ENCODE results near the gene ABCB9. TPM values are rescaled to one million over a fixed set of nuclear protein-coding genes. Genes with fewer than 3 reads are reported as not detected.
A peak's percentile ranks its signal among the peaks of the same experiment; 100 is the strongest.

ABCB9 gene
- total and polyA plus RNA-seq, 2 of the 8 experiments (the other 6 are each of a cell fraction or from before 2014, with no cell fraction given) = 3.8 to 8.0 TPM

DNA sequence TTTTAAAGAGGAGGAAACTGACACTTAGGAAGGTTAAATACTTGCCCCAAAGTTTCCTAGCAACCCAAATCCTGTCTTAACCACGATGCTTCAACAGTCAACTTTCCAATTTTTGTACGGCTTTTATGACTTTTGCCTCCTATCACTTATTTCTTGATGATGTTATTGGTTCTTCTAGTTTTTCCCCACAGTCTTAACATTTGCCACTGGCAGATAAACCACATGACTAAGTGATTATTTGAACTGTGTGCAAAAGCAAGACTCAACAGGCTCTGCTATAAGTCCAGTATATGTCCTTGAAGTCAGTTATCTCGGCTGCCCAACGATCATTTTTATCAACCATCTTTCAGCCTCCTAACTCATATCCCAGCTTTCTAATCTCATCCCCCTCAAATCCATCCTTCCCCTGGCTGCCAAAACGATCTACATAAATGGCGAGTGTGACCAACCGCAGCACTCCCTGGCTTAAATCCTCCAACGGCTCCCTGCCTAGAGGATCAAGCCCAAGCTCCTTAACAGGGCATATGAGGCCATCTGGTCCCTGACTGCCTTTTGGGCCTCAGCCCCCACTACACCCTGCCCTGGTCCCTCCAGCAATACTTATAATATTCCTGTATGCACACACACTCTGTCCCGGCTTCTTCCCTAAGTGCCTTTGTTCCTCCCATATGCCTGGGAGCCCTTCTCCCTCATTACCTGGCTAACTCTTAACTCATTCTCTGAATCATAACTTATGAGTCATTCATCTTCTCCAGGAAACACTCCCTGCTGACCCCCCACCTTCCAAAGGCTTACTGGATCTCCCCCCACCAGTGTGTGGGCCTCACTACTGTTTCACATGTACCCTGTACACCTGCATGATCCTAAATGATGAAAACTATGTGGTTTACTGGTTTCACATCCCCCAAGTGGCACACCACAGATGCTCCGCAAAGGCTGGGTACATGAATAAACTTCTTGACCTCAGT is 79.1 kb downstream of the ABCB9 start:
- Histone ChIP-seq H3K14ac (ENCODE audit: insufficient read length) (no peak overlapping the region), H3K4me2 (ENCODE audit: insufficient read depth in 1 of 2, low read depth in 2 of 2, low read length in 2 of 2) (no peak overlapping the region; a peak in 1 of 4 replicates), H3K56ac (replicated peaks; ENCODE audit: insufficient read length, low read depth, low read length) (no peak overlapping the region), H3K4ac (replicated peaks; ENCODE audit: insufficient read length, low read depth, low read length) (no peak overlapping the region), H3K4me3 (ENCODE audit: extremely low read depth in 1 of 4, insufficient read depth in 2 of 4, low read depth in 3 of 4, low read length in 4 of 4) (no peak overlapping the region), H2AFZ (ENCODE audit: low read length) (no peak overlapping the region), H3K27me3 (replicated peaks in 1 of 4; ENCODE audit: control insufficient read depth in 3 of 4, extremely low read depth in 1 of 4, insufficient read depth in 3 of 4, low read length in 3 of 4) (peaks cover 0 to 3% (median 0%) of the 10 kb centered on the region in 4 experiments; a peak in 3 of 7 replicates), H4K5ac (ENCODE audit: insufficient read length, low read depth, low read length) (no peak overlapping the region), H3K27ac (ENCODE audit: low read depth, low read length) (no peak overlapping the region), H3K36me3 (ENCODE audit: control insufficient read depth in 2 of 4, insufficient read depth in 4 of 4, low read length in 3 of 4) (no peaks in the 10 kb centered on the region), H2BK120ac (replicated peaks; ENCODE audit: low read depth, low read length) (no peak overlapping the region), H4K91ac (replicated peaks; ENCODE audit: insufficient read length, low read length) (no peak overlapping the region), H2BK20ac (ENCODE audit: low read length) (no peak overlapping the region), H2AK5ac (ENCODE audit: low read depth, low read length) (no peak overlapping the region), H3K18ac (ENCODE audit: extremely low read depth, low read length) (no peak overlapping the region), H3K79me2 (ENCODE audit: control insufficient read depth in 1 of 2, insufficient read depth in 2 of 2, low read length in 2 of 2) (peaks cover 0 to 50% of the 10 kb centered on the region in 2 experiments; a peak in 3 of 4 replicates), H2BK15ac (ENCODE audit: low read length) (no peak overlapping the region; the same call in 1 of the 2 replicates), H3K9ac (replicated peaks in 1 of 4; ENCODE audit: extremely low read depth in 1 of 4, low read depth in 3 of 4, low read length in 3 of 4) (no peak overlapping the region), H3K9me3 (ENCODE audit: insufficient read depth in 2 of 2, low read depth in 1 of 2, low read length in 1 of 2) (no peaks in the 10 kb centered on the region), H3K23me2 (ENCODE audit: low read depth, low read length) (no peaks in the 10 kb centered on the region; the same call in 1 of the 2 replicates), H3K23ac (ENCODE audit: insufficient read length) (no peak overlapping the region), H3K4me1 (replicated peaks in 1 of 4; ENCODE audit: control insufficient read depth in 3 of 4, insufficient read depth in 4 of 4, low read length in 3 of 4) (peaks cover 4 to 21% (median 11%) of the 10 kb centered on the region in 4 experiments), H4K20me1 (replicated peaks in 1 of 2; ENCODE audit: control insufficient read depth in 1 of 2, insufficient read depth in 2 of 2, low read length in 2 of 2) (peaks cover 6 to 23% of the 10 kb centered on the region in 2 experiments), H2BK12ac (ENCODE audit: low read depth, low read length) (peak overlapping the region; percentile 20; the same call in 1 of the 2 replicates), H4K8ac (ENCODE audit: extremely low read depth, insufficient read depth, low read length) (no peak overlapping the region), H2BK5ac (ENCODE audit: low read depth, low read length) (no peak overlapping the region), H3K79me1 (ENCODE audit: low read depth, low read length) (peaks cover 5% of the 10 kb centered on the region; the same call in 1 of the 2 replicates)
- FAIRE-seq (no peak), DNase-seq (ENCODE audit: low read depth in 1 of 2, low spot score in 2 of 2) (no peak)
- ChIA-PET CTCF (ENCODE audit: partially characterized antibody) (interaction anchor here (1.2 to 2.3 kb wide), 7 partner anchors 7 to 83 kb away, joined by 3 to 8 read pairs (median 3); no protein-coding TSS in a partner anchor), POLR2A (ENCODE audit: partially characterized antibody) (interaction anchor here (1.0 to 1.7 kb wide), 3 partner anchors 8 to 15 kb away, joined by 3 to 5 read pairs (median 4); no protein-coding TSS in a partner anchor)
- 87% methylated on average over 10 of the region's 10 CpGs; no CpG with 5 or more reads in 1 of the 2 experiments for WGBS, 2 experiments (ENCODE audit: extremely low coverage in 1 of 2, insufficient coverage in 1 of 2, insufficient read length in 1 of 2, insufficient replicate concordance in 2 of 2, low coverage in 1 of 2, low lambda C conversion rate in 2 of 2, missing lambda C conversion rate in 1 of 2)
- TF ChIP-seq CBX8 (IDR thresholded peaks at IDR 0.05; ENCODE audit: borderline replicate concordance, low read depth, low read length) (no peak), HDAC2 (IDR thresholded peaks at IDR 0.05; ENCODE audit: borderline replicate concordance in 1 of 2, low read depth in 2 of 2, low read length in 2 of 2) (no peak), GTF2F1 (IDR thresholded peaks at IDR 0.05; ENCODE audit: borderline replicate concordance, low read depth, low read length) (no peak), MAFK (IDR thresholded peaks at IDR 0.05; ENCODE audit: low read depth, low read length) (no peak), TAF7 (optimal IDR thresholded peaks at IDR 0.05; ENCODE audit: borderline replicate concordance, low read depth, low read length) (no peak), RNF2 (IDR thresholded peaks at IDR 0.05; ENCODE audit: borderline replicate concordance, low read depth, low read length, missing control alignments, poor library complexity, severe bottlenecking) (no peak), CBX5 (IDR thresholded peaks at IDR 0.05; ENCODE audit: low read depth, low read length) (no peak)
- TF ChIP-seq, protein P1, sequence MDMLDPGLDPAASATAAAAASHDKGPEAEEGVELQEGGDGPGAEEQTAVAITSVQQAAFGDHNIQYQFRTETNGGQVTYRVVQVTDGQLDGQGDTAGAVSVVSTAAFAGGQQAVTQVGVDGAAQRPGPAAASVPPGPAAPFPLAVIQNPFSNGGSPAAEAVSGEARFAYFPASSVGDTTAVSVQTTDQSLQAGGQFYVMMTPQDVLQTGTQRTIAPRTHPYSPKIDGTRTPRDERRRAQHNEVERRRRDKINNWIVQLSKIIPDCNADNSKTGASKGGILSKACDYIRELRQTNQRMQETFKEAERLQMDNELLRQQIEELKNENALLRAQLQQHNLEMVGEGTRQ (IDR thresholded peaks at IDR 0.05; ENCODE audit: low read length) = no peak

Data from H1 (cell line).